ENCODE data around the gene IL33. TPM values are rescaled to one million over a fixed set of nuclear protein-coding genes. Genes with fewer than 3 reads are reported as not detected.

Gene IL33
- total and polyA plus RNA-seq, 2 donors from 2014 or later = 3.7 to 22.7 TPM

DNA sequence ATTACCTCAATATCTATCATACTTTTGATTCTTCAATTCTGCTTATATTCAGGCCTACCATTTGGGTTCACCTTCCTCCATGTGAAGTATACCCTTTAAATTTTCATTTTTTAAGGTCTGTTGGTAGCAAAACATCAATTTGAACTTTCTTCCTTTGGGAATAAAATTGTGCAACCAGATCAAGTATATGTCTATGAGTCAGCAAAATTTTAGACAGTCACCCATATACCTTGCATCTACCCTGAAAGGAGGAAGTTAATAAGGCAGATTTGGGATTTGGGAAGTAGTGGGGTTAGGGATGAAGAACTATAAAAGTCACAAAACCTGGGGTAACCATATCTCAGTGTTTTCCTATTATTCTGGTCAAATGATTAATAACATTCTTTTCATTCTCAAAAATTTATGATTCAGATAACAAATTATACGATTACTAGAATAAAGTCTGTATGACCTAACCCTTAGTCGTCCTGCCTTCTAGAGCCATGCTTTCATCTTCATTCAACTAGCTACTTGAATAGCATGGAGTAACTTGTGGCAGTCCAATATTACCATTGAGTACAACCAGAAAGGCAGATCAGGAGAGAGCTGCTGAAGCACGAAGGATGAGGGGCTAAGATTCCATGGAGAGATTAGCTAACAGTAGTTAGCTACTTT, 2.8 kb upstream of the IL33 start:
- Histone ChIP-seq H3K27me3 (ENCODE audit: control insufficient read depth, insufficient read depth, low read length) (no peaks in the 10 kb centered on the region), H3K4me1 (ENCODE audit: control insufficient read depth in 2 of 3, insufficient read depth in 2 of 3, low read depth in 1 of 3, low read length in 3 of 3) (no peaks in the 10 kb centered on the region), H3K9ac (ENCODE audit: low read length in 3 of 3) (no peak overlapping the region), H3K9me3 (ENCODE audit: control insufficient read depth in 2 of 3, insufficient read depth in 1 of 3, low read length in 3 of 3) (peaks cover 0 to 22% (median 3%) of the 10 kb centered on the region in 3 donors), H3K4me3 (ENCODE audit: low read length in 3 of 3) (no peak overlapping the region), H3K27ac (ENCODE audit: low read depth in 2 of 2, low read length in 2 of 2) (no peak overlapping the region), H3K36me3 (ENCODE audit: control insufficient read depth in 2 of 3, insufficient read depth in 3 of 3, low read length in 3 of 3) (no peaks in the 10 kb centered on the region)
- DNase-seq = no peak
- intact Hi-C loops (cut with DNase I) = no loop called here
- FAIRE-seq = no peak
- TF ChIP-seq, protein P1, sequence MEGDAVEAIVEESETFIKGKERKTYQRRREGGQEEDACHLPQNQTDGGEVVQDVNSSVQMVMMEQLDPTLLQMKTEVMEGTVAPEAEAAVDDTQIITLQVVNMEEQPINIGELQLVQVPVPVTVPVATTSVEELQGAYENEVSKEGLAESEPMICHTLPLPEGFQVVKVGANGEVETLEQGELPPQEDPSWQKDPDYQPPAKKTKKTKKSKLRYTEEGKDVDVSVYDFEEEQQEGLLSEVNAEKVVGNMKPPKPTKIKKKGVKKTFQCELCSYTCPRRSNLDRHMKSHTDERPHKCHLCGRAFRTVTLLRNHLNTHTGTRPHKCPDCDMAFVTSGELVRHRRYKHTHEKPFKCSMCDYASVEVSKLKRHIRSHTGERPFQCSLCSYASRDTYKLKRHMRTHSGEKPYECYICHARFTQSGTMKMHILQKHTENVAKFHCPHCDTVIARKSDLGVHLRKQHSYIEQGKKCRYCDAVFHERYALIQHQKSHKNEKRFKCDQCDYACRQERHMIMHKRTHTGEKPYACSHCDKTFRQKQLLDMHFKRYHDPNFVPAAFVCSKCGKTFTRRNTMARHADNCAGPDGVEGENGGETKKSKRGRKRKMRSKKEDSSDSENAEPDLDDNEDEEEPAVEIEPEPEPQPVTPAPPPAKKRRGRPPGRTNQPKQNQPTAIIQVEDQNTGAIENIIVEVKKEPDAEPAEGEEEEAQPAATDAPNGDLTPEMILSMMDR (IDR thresholded peaks at IDR 0.05; ENCODE audit: borderline replicate concordance, extremely low read depth, insufficient read depth) = no peak

DNA sequence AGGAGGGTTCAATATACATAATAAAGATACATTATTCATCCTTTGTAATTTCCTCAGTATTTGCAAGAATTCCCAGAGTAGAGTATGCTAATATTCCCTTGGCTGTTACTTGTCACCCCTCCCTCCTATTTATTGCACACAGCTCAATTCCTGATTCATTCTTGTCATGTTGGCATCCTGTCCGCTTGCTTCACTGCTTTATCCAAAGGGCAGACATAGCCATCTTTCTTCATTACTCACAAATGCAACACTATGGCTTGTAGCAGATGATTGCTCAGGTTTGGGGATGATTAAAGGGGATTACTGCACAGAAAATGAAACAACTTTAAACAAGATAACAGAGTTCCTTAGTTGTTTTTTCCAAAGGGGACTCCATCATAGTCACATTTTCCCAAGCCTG, 1.2 kb upstream of the IL33 start:
- Histone ChIP-seq H3K4me1 (ENCODE audit: control insufficient read depth in 2 of 3, insufficient read depth in 2 of 3, low read depth in 1 of 3, low read length in 3 of 3) (no peaks in the 10 kb centered on the region), H3K9me3 (ENCODE audit: control insufficient read depth in 2 of 3, insufficient read depth in 1 of 3, low read length in 3 of 3) (peaks cover 0 to 13% (median 0%) of the 10 kb centered on the region in 3 donors), H3K4me3 (ENCODE audit: low read length in 3 of 3) (no peak overlapping the region), H3K27ac (ENCODE audit: low read depth in 2 of 2, low read length in 2 of 2) (no peak overlapping the region), H3K9ac (ENCODE audit: low read length in 3 of 3) (no peak overlapping the region), H3K27me3 (ENCODE audit: control insufficient read depth, insufficient read depth, low read length) (no peaks in the 10 kb centered on the region), H3K36me3 (ENCODE audit: control insufficient read depth in 2 of 3, insufficient read depth in 3 of 3, low read length in 3 of 3) (no peaks in the 10 kb centered on the region)
- intact Hi-C loops (cut with DNase I) = no loop called here
- FAIRE-seq (no peak), DNase-seq (no peak)
- TF ChIP-seq, protein P1 (IDR thresholded peaks at IDR 0.05; ENCODE audit: borderline replicate concordance, extremely low read depth, insufficient read depth) = no peak

DNA sequence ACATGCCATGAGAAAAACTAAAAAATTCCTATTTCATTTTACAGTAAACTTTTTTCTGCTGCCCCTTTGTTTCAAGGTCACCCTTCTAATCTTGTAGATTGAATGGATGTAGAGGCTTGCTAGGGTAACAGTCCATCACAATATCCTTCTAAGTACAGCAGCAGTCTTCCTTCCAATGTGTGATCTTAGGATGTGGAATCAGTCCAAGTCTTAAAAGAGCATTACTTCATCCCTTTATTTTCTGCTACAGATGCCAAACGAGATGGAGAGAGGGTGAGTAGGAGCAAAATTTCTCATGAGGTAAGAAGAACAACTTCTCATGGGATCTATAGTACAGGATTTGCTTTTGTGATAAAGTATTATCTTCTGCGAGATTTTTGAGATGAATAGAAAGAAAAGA, 704 bp upstream of the IL33 start:
- DNase-seq (no peak), FAIRE-seq (no peak)
- TF ChIP-seq, protein P1 (IDR thresholded peaks at IDR 0.05; ENCODE audit: borderline replicate concordance, extremely low read depth, insufficient read depth) = no peak
- H3K27ac ChIP-seq (ENCODE audit: low read depth in 2 of 2, low read length in 2 of 2) = no peak overlapping the region
- peaks cover 0 to 11% (median 0%) of the 10 kb centered on the region in 3 donors for H3K9me3 ChIP-seq (ENCODE audit: control insufficient read depth in 2 of 3, insufficient read depth in 1 of 3, low read length in 3 of 3)
- no peak overlapping the region for H3K9ac ChIP-seq (ENCODE audit: low read length in 3 of 3)
- H3K4me3 ChIP-seq (ENCODE audit: low read length in 3 of 3) = no peak overlapping the region
- no peaks in the 10 kb centered on the region for H3K36me3 ChIP-seq (ENCODE audit: control insufficient read depth in 2 of 3, insufficient read depth in 3 of 3, low read length in 3 of 3)
- intact Hi-C loops (cut with DNase I) = no loop called here
- no peaks in the 10 kb centered on the region for H3K4me1 ChIP-seq (ENCODE audit: control insufficient read depth in 2 of 3, insufficient read depth in 2 of 3, low read depth in 1 of 3, low read length in 3 of 3)
- H3K27me3 ChIP-seq (ENCODE audit: control insufficient read depth, insufficient read depth, low read length) = no peaks in the 10 kb centered on the region

DNA sequence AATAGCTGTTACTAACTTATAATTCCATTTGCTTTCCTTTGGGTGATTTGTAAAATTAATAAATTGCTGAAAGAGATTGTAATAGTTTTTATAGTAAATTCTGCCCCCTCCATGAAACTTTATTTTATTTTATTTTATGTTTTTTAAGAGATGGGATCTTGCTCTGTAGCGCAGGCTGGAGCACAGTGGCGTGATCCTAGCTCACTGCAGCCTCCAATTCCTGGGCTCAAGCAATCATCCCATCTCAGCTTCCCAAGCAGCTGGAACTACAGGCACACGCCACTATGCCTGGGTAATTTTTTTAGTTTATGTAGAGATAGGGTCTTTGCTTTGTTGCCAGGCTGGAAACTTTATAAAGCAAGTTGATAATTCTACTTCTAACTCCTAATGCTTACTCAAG, 395 bp downstream of the IL33 start:
- H3K36me3 ChIP-seq (ENCODE audit: control insufficient read depth in 2 of 3, insufficient read depth in 3 of 3, low read length in 3 of 3) = no peaks in the 10 kb centered on the region
- DNase-seq (no peak), FAIRE-seq (no peak)
- H3K9ac ChIP-seq (ENCODE audit: low read length in 3 of 3) = no peak overlapping the region
- no peaks in the 10 kb centered on the region for H3K27me3 ChIP-seq (ENCODE audit: control insufficient read depth, insufficient read depth, low read length)
- no peaks in the 10 kb centered on the region for H3K9me3 ChIP-seq (ENCODE audit: control insufficient read depth in 2 of 3, insufficient read depth in 1 of 3, low read length in 3 of 3)
- intact Hi-C loops (cut with DNase I) = no loop called here
- H3K4me3 ChIP-seq (ENCODE audit: low read length in 3 of 3) = no peak overlapping the region
- no peak overlapping the region for H3K27ac ChIP-seq (ENCODE audit: low read depth in 2 of 2, low read length in 2 of 2)
- no peaks in the 10 kb centered on the region for H3K4me1 ChIP-seq (ENCODE audit: control insufficient read depth in 2 of 3, insufficient read depth in 2 of 3, low read depth in 1 of 3, low read length in 3 of 3)
- TF ChIP-seq, protein P1 (IDR thresholded peaks at IDR 0.05; ENCODE audit: borderline replicate concordance, extremely low read depth, insufficient read depth) = no peak
